OCI-LY3 (cell line): Measurements from ENCODE around the gene YBX2.

Source experiments
- EZH2phosphoT487 ChIP-seq: fragments of 200-600 bp; shearing (Covaris generic); IDR thresholded peaks from 2 replicates; pipeline ENCODE4 v1.6.1; 2018; ENCODE audit warnings: antibody characterized with exemption, mixed run types, low read depth
- TF ChIP-seq, protein P1 (sequence below): fragments of 200-600, 300-600 bp; sonication (generic); IDR thresholded peaks from 2 replicates; pipeline ENCODE4 v1.5.1; 2014; ENCODE audit warnings: antibody characterized with exemption, low read length, low read depth

DNA sequence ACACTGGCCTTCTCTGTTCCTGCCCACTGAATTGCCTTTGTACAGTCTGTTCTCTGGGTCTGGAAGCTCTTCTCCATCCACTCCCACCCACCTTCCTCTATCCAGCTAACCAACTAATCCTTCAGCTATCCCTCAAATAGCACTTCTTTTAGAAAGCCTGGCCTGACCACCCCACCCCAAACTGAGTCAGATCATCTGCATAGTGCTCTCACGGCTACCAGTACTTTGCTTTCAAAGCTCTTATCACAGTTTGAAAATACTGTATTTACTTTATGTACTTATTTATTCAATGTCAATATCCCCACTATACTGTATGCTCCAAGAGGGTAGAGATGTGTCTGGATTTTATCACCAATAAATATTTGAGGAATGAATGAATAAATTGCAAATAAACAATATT is 27.7 kb downstream of the YBX2 start:
- TF ChIP-seq, protein P1, sequence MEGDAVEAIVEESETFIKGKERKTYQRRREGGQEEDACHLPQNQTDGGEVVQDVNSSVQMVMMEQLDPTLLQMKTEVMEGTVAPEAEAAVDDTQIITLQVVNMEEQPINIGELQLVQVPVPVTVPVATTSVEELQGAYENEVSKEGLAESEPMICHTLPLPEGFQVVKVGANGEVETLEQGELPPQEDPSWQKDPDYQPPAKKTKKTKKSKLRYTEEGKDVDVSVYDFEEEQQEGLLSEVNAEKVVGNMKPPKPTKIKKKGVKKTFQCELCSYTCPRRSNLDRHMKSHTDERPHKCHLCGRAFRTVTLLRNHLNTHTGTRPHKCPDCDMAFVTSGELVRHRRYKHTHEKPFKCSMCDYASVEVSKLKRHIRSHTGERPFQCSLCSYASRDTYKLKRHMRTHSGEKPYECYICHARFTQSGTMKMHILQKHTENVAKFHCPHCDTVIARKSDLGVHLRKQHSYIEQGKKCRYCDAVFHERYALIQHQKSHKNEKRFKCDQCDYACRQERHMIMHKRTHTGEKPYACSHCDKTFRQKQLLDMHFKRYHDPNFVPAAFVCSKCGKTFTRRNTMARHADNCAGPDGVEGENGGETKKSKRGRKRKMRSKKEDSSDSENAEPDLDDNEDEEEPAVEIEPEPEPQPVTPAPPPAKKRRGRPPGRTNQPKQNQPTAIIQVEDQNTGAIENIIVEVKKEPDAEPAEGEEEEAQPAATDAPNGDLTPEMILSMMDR, result no peak
- no peak for TF ChIP-seq EZH2phosphoT487
